Measurements from ENCODE around the gene C9.

- TF ChIP-seq POLR2AphosphoS5 (IDR thresholded peaks at IDR 0.05) (no peak), CTCF (IDR thresholded peaks at IDR 0.05) (no peak)
These were observed 35.6 kb downstream of the C9 start for GRCh38 chr5:39328731-39329130.
